Stimulated activated CD4-positive, alpha-beta T cell treated with anti-CD3 and anti-CD28 coated beads, Interleukin-4, amount 100 ng/mL, for 4 hours (primary cell): Measurements from ENCODE around the gene UBE3A.

Experiments
- DNase-seq, 2 experiments: peaks; one replicate each; pipeline ENCODE4 v3.0.0-alpha.2; 2020

The UBE3A gene

DNA sequence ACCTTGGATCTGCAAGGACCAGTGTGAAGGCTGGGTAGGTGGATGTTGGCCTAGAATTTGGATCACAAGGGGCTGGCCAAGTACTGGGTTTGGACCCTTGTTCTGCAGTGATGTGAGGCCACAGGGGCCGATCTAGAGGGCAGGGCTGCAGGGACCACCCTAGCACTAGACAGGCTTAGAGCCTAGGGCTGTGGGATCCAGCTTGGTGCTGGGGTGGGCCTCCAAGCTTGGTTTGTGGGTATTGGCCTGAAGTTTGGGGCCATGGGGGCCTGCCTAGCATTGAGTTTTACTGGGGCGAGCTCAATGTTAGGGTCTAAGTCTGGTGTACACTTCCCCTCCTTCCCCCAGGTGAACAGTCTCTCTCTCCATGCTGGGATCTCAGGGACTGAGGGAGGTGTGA lies 36.5 kb downstream of the UBE3A start:
- DNase-seq = no peak

DNA sequence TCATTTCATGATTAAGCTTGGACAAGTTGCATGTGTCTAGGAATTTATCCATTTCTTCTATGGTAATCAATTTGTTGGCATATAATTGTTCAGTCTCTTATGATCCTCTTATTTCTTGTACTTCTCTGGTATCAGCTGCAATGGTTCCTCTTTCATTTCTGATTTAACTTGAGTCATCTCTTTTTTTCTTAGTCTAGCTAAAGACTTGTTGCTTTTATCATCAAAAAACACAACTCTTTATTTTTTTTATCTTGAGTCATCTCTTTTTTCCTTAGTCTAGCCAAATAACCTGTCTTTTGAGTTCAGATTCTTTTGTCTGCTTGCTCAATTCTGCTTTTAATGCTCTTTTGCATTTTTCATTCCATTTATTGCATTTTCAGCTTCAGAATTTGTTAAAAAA lies 37.3 kb downstream of the UBE3A start:
- no peak for DNase-seq

DNA sequence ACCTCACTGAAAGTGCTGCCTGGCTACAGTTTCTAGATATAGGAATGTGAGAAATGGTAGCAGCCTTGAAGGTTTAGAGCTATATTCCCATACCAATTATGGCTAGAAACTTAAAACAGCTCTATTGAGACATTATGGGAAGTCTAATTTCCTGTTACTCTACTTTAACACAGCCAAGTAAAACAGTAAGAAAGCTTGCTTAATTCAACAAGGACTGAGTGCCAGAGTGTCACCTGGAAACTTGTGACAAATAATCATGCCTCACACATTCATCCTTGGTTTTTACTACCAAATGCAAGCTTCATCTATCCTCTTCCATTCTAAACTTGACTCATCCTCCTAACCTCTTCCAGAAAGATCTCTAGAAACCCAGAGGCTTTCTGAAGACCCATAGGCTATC lies 41.7 kb downstream of the UBE3A start:
- no peak for DNase-seq

DNA sequence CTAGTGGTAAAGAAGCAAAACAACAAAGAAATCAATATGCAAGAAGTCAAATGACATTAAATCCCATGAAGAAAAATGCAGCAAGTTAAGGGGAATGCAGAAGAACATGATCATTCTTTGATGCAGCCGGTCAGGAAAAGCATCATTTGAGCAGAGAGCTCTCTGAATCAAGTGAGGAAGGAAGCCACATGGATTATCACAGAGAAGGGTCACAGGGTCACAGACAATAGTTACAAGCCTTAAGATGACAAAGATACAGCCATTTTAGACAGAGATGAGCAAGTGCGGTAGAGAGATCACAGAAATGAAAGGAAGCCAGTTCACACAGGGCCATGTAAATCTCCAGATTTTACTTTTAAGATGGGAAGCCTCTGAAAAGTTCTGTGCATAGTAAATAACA lies 43.9 kb downstream of the UBE3A start:
- DNase-seq = no peak

DNA sequence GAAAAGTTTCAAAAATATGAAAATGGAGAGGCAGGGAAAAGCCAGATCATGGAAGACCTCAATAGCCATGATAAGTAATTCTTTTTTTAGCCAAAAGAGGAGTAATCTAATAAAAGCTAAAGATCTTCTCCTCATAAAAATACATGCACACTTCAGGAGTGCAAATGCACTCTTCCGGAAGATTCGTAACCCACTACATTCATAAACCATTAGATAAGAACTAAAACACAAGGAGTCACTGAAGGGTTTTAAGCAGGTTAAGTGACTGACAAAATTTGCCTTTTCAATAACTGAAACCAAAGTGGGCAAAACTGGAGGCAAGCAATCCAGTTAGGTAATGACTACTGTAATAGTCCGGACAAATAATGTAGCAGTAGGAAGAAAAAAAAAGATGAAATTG lies 46.0 kb downstream of the UBE3A start:
- no peak for DNase-seq

DNA sequence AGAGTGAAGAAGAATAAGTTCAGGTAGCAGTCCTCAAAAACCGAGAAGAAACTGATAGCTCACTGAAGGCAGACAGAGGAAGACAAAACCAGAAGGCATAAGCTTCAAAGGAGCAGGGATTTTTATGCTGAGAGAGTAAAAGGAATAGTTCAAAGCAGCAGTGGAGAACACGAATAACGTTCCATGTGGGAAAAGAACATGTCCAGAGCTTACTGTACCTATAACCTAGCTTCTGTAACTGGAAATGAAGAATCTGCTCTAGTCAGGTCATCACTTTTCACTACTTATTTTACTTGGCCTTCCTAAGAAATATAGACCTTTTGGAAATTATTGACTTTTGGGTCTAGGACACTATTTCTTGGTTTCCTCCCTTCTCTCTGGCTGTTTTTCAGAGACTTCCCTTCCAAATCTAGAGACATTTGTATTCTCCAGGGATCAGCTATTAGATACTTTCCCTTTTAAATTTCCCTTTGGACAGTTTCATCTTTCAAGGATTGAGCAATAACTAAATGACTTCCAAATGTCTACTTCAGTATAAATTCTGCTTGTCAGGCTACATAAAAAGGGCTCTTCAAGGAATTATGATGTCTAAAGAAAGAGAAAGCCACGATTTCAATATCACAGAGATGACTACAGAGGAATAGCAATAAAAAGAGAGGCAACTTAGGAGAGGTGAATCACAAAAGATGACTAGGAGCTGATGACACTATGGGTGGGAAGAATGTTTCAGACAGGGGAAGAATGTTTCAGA lies 46.7 kb downstream of the UBE3A start:
- DNase-seq = no peak

DNA sequence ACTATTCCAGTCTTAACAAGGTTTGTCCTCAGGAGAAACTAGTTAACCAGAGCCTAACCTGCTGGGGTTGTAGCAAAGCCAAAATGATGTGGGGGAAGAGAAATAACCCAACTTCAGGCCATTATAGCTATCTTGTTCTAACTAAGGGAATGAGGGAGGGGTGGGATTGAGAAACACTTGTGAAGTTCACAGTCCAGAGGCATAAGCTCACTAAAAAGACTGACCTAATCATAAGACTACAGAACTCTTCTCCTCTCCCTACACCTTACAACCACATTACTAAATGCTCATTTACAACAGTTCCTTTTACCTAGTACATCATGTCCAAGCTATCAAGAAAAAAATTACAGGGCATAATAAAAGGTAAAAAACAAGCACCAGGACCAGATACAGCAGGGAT lies 52.8 kb downstream of the UBE3A start:
- no peak for DNase-seq

DNA sequence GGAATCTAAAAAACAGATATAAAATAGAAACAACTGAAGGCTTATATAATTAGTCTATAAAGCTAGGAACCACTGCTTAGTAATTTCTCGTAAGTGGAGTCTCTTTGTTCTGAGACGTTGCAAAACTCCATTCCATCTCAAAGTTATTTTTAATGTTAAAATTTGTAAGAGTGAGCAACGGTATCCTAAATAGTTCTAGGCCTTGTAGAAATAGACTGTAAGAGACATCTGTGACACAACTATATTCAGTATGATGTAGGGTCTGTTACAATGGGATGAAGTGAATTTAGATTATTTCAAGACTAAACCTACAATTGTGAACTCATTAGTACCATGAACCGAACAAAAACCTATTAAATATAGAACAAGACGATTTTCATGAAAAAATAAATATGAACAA lies 57.2 kb downstream of the UBE3A start:
- DNase-seq = no peak

DNA sequence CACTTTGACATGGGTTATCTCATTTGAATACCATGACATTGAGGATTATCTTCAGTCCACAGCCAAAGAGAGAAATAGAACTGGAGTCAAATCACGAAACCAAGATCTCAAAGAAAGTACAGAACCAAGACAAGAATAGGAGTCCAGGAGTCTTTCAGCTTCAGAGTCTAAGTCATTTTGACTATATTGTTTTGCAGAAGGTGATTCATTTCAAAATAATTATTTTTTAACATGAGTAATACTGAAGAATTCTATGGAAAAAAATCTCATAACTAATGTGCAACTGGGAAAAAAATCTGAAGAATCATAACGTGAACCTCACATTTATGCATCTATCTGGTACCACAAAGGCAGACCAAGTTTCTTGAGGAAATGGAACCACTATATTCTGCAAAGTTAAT lies 60.3 kb downstream of the UBE3A start:
- DNase-seq = no peak

DNA sequence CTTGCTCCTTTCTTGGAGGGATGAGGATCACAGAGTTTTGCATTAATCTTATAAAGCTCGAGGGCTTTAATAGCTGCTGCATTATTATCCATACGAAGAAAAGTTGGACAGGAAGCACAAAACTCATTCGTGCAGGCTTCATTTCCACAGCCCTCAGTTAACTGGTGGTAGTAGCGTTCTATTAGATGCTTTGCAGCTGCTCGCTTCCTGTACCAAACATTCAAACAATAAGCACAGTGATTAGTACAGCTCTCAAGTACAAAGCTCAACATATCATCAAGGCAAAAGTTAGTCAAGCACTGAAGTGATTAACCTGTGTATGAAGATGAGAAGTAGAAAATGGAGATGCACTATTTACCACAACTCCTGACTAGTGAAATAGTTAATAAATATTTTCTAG lies 63.3 kb downstream of the UBE3A start:
- DNase-seq = no peak

DNA sequence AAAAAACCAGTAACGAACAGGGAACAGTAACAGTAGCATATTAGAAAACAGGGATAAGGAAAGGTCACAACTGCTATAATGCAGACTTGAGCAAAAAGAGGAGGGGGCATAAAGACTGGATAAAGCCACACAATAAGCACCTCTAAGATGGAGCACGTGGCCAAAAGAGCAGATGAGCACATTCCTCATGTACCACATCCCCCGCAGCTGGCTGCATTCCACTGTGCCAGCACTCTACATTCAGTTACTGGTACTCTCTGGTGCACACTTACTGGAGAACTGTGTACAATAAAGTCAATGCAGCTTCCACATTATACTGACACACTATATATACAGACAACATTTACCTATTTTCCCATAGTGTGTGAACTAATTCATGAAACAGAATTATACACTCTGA lies 64.7 kb downstream of the UBE3A start:
- DNase-seq = no peak

DNA sequence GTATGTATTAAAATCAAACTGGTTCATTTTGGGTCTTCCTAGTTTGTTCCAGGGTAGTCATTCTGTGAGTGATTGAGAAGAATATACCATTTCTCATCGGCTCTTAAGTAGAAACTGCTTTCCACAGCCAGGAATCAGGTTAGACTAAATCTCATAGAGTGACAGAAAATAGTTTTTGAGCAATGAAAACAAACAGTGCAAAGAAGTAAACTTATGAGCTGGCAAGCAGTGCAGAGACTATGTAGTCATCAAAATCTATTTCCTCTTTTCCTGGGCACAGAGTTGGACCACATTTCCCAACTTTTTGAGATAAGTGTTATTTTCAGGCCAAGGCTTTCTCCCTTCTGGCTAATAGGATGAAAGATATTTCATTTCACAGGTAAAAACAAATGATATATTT lies 66.5 kb downstream of the UBE3A start:
- DNase-seq = no peak

DNA sequence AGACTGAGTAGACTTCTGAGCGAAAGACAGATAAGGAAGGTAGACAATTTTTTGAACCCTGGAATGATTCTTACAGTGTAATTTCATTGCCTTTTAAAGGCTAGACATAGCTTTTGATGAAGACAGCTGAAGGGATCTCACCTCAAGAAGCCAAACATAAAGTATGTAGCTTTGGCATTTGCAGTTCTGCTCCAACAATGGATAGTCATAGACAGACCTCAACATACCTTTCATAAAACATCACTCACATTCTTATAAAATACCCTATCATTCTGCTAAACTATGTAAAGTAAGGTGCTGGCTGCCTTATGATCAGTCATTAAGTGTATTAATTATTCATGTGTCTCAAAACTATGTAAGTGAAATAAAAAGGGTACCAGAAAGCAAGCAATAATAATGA lies 70.0 kb downstream of the UBE3A start:
- DNase-seq = no peak

DNA sequence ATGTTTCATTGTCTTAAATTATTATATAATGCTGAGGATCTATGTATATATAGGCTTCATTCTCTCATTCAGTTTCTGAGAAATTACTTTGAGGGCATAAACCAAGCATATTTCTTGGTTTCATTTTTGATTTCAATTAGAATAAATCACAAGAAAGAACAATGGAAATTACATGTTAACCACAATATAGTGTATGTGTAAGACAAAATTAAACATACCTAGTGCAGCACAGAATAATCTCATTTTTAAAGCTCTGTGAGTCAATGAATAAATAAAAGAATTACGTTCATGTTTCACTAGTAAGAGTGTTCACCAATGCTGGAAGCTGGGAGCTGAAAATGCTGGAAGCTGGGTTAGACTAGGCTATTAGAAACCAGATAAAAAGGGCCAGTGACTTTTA lies 72.8 kb downstream of the UBE3A start:
- DNase-seq = no peak

DNA sequence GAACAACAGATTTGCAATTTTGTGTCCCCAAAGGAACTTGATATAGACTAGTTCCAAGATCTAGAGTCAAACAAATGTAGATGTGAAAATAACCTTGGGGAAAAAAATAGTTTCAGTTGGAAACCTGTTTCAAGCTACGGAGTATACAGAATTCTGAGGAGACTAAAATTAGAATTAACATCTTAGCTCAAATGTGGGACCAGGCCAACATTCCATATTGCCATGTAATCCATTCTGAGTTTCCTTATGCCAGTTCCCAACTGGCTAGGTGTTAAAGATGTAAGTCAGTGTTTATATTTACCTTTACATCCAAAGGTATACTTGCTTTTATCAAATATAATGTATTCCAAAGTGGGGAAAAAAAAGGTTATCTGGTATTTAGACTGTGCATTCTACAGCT lies 76.3 kb downstream of the UBE3A start:
- DNase-seq = no peak

DNA sequence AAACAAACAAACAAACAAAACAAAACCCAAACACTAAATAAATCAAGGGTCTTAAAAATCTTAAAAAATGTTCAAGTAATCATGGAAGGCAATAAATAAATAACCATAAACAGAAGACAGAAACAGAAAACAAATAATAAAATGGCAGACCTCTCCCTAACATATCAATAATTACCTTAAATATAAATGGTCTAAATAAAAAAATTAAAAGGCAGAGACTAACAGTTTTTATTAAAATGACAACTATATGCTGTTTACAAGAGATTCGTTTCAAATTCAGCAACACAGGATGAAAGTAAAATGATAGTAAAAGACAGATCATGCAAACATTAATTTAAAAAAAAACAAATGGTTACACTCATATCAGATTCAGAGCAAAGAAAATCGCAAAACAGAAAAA lies 91.1 kb downstream of the UBE3A start:
- no peak for DNase-seq

DNA sequence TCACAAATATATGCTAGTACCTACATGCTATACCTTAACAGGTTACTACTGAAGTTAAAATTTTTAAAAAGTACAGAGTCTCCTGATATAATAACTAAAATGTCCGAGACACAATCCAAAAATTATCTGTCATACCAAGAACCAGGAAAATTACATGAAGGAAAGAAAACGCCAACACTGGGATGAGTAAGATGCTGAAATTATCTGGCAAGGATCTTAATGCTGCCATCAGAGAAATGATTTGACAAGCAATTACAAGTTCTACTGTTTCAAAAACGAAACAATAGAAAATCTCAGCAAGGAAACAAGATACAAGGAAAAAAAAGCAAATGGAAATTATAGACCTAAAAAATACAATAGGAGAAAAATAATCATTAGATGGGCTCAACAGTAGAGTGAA lies 92.5 kb downstream of the UBE3A start:
- no peak for DNase-seq

DNA sequence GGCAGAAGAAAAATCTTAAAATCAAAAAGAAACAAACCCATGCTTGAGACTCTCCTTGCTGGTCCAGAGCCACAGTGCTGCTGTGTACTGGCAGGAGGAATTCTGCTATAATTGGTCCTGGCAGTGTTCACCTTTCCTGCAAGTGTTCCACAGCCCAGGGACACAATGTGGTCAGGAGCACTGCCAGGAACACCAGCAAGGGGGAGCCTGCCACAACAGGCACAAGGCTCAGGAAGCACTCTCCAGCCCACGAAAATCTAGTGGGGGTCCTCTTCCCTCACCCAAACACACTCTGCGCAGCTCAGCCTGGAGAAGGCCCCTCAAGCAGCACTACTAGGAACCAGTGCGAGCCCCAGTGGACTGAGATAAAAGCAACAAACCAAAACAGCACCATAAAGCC lies 92.9 kb downstream of the UBE3A start:
- no peak for DNase-seq

DNA sequence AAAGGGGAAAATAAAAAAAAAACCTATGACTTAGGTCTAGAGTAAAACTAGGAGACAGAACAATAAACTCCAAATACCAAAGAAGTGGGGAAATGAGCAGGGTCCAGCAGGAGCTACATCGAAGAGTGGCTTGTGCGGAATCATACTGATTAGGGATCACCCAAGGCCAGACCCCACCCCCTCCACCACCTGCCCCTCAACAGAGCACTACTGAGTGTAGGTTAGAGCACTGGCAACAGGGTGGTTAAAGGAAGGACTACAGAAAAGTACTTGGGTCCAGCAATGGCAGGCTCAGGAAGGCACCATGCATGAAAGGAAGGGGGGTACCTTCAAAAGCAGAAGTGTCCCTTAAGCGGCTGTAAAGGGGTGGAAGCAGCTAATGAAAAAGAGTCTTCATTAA lies 96.2 kb downstream of the UBE3A start:
- DNase-seq = no peak

DNA sequence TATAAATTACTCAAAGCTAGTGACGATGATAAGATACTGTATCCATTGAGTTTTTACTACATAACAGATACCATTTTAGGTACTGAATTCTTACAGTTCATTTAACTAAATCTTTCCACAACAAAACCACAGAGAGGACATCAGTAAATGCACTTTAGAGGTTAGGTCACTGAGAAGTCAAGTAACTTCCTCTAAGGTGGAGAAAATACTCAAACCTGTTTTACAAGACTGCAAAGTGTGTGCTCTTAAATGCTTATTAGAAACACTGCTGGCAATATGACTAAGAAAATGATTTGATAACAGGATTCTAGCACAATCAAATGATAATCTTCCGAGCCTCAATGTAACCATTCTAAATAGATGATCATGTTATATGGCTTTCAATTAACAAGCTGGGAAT lies 99.4 kb downstream of the UBE3A start:
- no peak for DNase-seq

DNA sequence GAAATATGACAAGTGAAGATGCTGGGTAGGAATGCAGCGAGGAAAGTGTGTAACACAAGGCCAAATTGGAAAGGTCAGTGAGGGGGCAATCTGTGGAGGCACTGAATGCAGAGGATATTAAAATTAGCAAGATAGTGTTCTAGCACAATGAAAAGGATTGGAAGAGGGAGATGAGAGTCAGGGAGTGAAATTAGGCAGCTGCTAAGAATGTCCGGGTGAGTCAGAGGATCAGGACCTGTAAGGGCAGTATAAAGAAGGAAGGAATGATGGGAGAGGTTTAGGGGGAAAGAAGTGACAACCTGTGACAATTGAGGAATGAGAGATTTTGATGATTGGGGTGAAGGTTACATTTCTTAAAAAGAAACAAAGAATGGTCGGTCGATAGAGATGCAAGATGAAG lies 103.5 kb downstream of the UBE3A start:
- no peak for DNase-seq

DNA sequence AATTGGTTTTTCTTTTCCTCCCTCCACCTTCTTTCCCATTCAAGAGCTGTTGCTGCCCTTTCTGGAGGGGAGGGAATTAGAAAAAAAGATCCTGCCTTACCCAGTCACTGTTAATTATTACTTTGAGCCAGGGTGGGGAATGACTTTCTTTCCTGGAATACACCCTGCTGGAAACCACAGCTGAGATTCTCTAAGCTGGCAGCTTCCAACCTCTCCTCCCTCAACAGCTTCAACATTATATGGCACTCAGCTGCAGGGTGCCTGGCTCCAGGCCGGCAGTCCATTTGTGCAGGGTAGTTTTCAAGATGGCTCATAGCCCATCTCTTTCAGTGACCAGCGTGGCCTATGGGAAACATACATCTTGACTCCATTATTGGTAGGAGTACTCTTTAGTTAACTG lies 105.8 kb downstream of the UBE3A start:
- DNase-seq = no peak

DNA sequence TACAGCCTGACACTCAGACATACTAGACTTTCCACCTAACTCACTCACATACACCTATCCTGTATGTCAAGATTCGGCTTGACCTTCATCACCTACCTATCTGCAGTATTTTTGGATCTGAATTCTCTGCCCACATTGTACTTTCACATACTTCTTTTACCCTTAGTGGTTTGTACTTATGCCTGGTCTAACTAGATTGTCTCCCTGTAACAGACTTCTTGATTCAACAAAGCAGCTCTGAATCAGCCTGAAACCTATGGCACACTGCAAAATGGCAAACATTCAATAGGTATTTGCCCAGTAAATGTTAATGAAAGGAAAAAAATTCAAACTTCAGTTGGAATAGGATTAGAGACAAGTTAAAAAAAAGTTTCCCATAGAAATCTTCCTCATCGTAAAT lies 106.5 kb downstream of the UBE3A start:
- DNase-seq = no peak

DNA sequence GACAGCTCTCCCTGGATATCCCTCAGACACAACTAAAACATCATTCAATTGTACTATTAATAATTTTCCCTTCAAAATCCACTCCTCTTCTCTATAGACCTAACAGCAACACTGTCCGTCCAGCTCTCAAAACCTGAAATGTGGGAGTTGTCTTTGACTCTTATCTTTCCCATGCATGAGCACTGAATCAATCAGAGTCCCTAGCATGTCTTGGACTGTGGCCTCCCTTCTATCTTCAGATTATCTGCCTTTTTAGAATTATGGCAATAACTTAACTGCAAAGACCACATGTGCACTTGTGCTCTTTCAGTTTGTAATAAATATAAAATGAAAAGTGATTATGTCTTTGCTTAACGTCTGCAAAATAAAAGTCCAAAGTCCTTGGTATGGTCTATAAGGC lies 107.0 kb downstream of the UBE3A start:
- DNase-seq = no peak

DNA sequence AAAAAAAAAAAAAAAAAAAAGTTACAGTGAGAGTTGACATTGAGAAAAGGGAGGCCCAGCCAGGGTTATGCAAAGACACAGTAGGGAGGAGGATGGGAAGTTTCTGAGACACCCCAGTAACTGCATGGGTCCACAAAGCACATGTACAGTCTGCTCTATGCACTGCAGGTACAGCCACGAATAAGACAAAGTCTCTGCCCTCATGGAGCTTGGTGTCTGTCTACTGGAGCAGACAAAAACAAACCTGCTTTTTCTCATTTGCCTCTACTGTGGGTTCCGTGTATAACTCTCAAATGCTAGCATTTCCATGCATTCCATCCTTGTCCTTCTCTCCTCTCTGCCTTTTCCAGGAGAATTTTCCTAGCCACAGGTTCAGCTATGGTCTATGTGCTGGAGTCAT lies 107.4 kb downstream of the UBE3A start:
- DNase-seq = no peak

DNA sequence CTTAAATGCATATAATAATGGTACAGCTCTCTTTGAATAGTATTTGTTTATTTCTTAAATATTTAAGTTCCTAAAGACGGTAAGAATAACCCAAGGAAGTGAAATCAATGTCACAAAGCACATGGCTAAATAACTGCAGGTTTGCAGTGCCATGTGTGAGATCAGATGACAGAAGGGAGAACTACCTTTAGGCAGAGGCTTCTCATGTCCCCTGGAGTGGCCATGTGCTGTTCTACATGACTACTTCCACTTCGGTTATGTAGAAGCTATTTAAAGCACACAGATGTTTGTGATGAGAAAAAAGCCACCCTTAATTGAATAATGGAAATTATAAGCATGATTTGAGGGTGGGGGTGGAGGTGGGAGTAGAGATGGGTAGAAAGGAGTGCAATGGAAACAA lies 109.1 kb downstream of the UBE3A start:
- DNase-seq = no peak
